ENCODE data around the gene ASB18.

GRCh38 chr2:236168110-236169080 is 95.8 kb downstream of the ASB18 start, which contains the start of gene GBX2:
- no peak for TF ChIP-seq POLR2AphosphoS5 (IDR thresholded peaks at IDR 0.05)
- no peak for TF ChIP-seq CTCF (IDR thresholded peaks at IDR 0.05 in 8 of 11, conservative IDR thresholded peaks at IDR 0.05 in 3 of 11)
